HG02840 (cell line): Measurements from ENCODE around the gene TMEM92.
"Not testable (repeated sequence)": the region's sequence is repeated elsewhere in the genome, so short reads cannot be mapped to it uniquely, and the experiment has no call there.

ENCODE experiments used
- ATAC-seq: cut with Tn5 transposase; IDR thresholded peaks from one replicate; pipeline ENCODE4 v1.9.1; 2021; ENCODE audit warnings: mild to moderate bottlenecking, moderate library complexity, moderate number of reproducible peaks; ENCODE audit not compliant: unreplicated experiment, low FRiP score

The TMEM92 gene

GRCh38 chr17:50292465-50292864 lies 18.2 kb downstream of the TMEM92 start:
- ATAC-seq = no peak

- no peak for ATAC-seq
Observed at GRCh38 chr17:50295021-50295420, 20.8 kb downstream of the TMEM92 start.

GRCh38 chr17:50297407-50297865 lies 23.2 kb downstream of the TMEM92 start:
- ATAC-seq = no peak

- no peak for ATAC-seq
Observed at GRCh38 chr17:50298018-50298417, 23.8 kb downstream of the TMEM92 start.

GRCh38 chr17:50299776-50300175 lies 25.5 kb downstream of the TMEM92 start:
- ATAC-seq = no peak

GRCh38 chr17:50300824-50301223 lies 26.6 kb downstream of the TMEM92 start:
- not testable (repeated sequence) for ATAC-seq

GRCh38 chr17:50301891-50302584 lies 27.8 kb downstream of the TMEM92 start:
- no peak for ATAC-seq

- no peak for ATAC-seq
Observed at GRCh38 chr17:50303051-50303450, 28.8 kb downstream of the TMEM92 start.

- no peak for ATAC-seq
Observed at GRCh38 chr17:50303596-50303995, 29.3 kb downstream of the TMEM92 start.

GRCh38 chr17:50304781-50305404 lies 30.6 kb downstream of the TMEM92 start:
- ATAC-seq = no peak

- ATAC-seq = no peak
Observed at GRCh38 chr17:50307654-50308053, 33.4 kb downstream of the TMEM92 start.

GRCh38 chr17:50308666-50309065 lies 34.4 kb downstream of the TMEM92 start:
- no peak for ATAC-seq

GRCh38 chr17:50310455-50311111 lies 36.3 kb downstream of the TMEM92 start:
- ATAC-seq = no peak

GRCh38 chr17:50311112-50311460 lies 36.8 kb downstream of the TMEM92 start:
- ATAC-seq = peak; percentile 47

- no peak for ATAC-seq
Observed at GRCh38 chr17:50311483-50311882, 37.2 kb downstream of the TMEM92 start.

GRCh38 chr17:50312308-50312707 lies 38.0 kb downstream of the TMEM92 start:
- ATAC-seq = no peak

- no peak for ATAC-seq
Observed at GRCh38 chr17:50314456-50315011, 40.3 kb downstream of the TMEM92 start.

- ATAC-seq = no peak
Observed at GRCh38 chr17:50316016-50316587, 41.8 kb downstream of the TMEM92 start.

- ATAC-seq = not testable (repeated sequence)
Observed at GRCh38 chr17:50316660-50317059, 42.4 kb downstream of the TMEM92 start.

- ATAC-seq = no peak
Observed at GRCh38 chr17:50317121-50317520, 42.9 kb downstream of the TMEM92 start.
